ENCODE data around the gene ST3GAL4.
"Not testable (repeated sequence)": the region's sequence is repeated elsewhere in the genome, so short reads cannot be mapped to it uniquely, and the experiment has no call there.

Gene ST3GAL4

DNA sequence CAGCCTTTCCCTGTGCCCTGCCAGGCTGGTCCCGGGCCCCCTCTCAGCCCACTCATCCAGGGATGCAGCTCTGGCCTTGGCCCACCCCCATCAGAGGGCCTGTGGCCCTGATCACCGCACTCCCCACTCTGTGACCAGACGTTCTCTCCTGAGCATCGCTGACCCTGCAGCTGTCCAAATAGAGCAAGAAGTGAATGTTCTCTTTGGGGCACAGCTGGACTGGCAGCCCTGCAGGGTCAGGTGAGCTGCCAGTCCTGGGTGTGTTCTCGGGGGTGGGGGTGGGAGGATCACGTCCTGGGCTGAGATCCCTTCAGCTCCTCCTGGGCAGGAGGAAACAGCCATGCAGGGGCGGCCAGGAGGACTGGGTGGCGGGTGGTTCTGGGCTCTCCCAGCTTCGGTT, 9.2 kb downstream of the ST3GAL4 start:
- DNase-seq (ENCODE audit: low read depth in 2 of 2): not testable (repeated sequence)

DNA sequence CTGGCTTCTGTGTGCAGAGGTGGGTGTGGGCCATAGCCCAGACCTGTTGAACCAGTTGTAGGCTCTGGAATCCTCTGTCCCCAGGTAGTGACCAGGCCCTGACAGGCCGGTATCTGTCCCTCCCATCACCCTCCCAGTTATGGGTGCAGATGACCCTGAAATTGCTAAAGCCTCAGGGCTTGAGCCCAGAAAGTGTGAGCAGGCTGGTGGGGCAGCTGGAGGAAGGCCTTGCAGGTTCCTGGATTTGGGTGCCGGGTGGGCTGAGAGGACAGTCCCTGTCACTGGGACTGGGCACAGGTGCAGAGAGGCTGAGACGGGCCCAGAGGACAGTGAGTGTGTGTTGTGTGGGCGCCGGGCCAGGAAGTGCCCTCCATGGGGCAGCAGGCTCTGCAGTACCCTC, 10.0 kb downstream of the ST3GAL4 start:
- DNase-seq (ENCODE audit: low read depth in 2 of 2): not testable (repeated sequence)

- no peak for DNase-seq (ENCODE audit: low read depth in 2 of 2)
Observed at GRCh38 chr11:126366064-126366822, 10.8 kb downstream of the ST3GAL4 start.

- DNase-seq (ENCODE audit: low read depth in 2 of 2): not testable (repeated sequence)
Observed at GRCh38 chr11:126366823-126367654, 11.6 kb downstream of the ST3GAL4 start.

DNA sequence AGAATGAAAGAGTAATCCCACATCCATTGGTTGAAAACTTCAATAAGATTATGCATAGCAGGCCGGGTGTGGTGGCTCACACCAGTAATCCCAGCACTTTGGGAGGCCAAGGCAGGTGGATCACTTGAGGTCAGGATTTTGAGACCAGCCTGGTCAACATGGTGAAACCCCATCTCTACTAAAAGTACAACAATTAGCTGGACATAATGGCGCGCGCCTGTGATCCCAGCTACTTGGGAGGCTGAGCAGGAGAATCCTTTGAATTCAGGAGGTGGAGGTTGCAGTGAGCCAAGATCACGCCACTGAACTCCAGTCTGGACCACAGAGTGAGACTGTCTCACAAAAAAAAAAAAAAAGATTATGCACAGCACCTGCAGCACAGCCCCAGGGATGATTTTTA, 12.3 kb downstream of the ST3GAL4 start:
- DNase-seq (ENCODE audit: low read depth in 2 of 2): not testable (repeated sequence)

GRCh38 chr11:126368336-126369119, 13.0 kb downstream of the ST3GAL4 start:
- DNase-seq (ENCODE audit: low read depth in 2 of 2): not testable (repeated sequence)

DNA sequence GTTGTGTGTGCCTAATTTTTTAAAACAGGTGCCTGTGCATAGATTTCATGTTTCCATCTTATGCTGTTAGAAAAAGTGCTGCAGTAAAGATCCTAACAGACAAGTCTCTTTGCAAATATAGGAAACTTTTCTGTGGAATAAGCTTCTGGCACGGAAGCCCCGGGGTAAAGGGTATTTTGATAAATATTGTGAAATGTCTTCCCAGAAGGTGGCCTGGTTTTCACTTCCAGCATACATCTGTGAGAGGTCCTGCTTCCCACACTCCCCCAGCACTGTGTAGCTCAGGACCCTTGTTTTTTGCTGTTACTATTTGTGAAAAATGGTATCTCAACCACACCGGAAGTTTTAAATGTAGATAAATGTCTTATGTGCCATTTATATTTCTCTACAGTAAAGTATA, 14.5 kb downstream of the ST3GAL4 start:
- no peak for DNase-seq (ENCODE audit: low read depth in 2 of 2)

GRCh38 chr11:126371595-126371994, 16.1 kb downstream of the ST3GAL4 start:
- DNase-seq (ENCODE audit: low read depth in 2 of 2): no peak

DNA sequence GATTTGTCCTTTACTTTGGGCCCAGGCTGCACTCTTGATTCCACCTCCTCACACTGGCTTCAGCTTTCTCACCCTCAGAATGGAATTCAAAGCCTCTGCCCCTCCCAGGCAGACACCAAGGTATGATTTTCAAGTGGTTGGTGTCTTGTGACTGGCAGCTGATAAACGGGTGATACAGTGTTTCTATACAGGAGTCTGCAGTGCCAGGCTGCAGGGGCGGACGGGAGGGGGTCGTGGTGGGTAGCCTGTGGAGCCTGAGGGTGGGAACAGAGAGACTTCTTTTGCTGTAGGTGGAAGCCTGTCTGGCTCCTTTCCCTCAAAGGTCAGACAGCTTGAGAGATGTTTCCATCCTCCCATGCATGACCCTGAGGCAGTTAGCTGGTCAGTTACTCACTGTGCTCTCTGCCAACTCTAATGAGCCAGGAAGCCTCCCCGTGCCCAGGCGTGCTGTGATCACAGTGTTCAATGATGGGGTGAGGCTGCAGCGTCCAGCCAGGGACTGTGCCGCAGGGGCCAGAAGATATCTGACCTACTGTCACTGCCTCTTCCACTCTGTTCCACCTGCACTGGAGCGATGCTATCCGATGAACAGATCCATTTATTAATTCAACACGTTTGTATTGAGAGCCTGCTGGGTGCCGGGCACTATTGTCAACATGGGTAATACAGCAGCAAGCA, 18.0 kb downstream of the ST3GAL4 start:
- DNase-seq (ENCODE audit: low read depth in 2 of 2): not testable (repeated sequence)

GRCh38 chr11:126374562-126375300, 19.2 kb downstream of the ST3GAL4 start:
- DNase-seq (ENCODE audit: low read depth in 2 of 2): not testable (repeated sequence)

DNA sequence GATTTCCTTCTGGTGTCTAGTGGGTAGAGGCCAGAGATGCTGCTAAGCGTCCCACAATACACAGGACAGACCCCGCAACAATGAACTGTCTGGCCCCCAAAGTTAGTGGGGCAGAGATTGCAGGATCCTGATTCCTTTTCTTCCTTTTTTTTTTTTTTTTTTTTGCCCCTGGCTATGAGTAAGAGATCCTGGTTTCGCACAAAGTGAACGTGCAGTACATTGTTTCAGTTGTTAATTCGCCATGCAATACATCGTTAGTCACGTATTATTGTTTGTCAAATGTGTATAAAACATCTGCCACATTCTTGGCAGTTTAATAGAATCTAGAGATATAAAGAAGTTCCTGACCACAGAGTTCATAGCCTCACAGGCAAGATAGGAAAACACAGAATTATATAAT, 20.2 kb downstream of the ST3GAL4 start:
- no peak for DNase-seq (ENCODE audit: low read depth in 2 of 2)

DNA sequence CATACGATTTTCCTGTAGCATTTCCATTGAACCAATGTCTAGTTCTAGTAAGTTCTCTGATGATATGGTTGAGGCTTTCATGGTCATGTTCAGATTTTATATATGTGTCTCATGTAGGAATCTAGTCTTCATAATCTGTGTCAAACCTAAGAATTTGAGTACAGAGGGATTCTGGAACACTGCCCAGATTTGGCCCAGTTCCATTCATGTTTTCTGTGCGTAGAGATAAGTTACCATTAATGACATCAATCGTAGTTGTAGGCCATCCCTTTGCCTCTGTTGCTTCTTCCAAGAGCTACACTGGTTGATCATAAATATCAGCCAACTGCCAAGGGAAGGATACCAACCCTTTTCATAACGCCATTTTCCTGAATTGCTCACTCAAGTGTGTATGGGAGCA, 23.3 kb downstream of the ST3GAL4 start:
- no peak for DNase-seq (ENCODE audit: low read depth in 2 of 2)

- no peak for DNase-seq (ENCODE audit: low read depth in 2 of 2)
Observed at GRCh38 chr11:126380909-126381308, 25.4 kb downstream of the ST3GAL4 start.

DNA sequence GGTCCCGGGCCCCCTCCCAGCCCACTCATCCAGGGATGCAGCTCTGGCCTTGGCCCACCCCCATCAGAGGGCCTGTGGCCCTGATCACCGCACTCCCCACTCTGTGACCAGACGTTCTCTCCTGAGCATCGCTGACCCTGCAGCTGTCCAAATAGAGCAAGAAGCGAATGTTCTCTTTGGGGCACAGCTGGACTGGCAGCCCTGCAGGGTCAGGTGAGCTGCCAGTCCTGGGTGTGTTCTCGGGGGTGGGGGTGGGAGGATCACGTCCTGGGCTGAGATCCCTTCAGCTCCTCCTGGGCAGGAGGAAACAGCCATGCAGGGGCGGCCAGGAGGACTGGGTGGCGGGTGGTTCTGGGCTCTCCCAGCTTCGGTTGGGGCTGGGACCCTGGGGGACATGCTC, 26.5 kb downstream of the ST3GAL4 start:
- not testable (repeated sequence) for DNase-seq (ENCODE audit: low read depth in 2 of 2)

- not testable (repeated sequence) for DNase-seq (ENCODE audit: low read depth in 2 of 2)
Observed at GRCh38 chr11:126382641-126383040, 27.2 kb downstream of the ST3GAL4 start.

DNA sequence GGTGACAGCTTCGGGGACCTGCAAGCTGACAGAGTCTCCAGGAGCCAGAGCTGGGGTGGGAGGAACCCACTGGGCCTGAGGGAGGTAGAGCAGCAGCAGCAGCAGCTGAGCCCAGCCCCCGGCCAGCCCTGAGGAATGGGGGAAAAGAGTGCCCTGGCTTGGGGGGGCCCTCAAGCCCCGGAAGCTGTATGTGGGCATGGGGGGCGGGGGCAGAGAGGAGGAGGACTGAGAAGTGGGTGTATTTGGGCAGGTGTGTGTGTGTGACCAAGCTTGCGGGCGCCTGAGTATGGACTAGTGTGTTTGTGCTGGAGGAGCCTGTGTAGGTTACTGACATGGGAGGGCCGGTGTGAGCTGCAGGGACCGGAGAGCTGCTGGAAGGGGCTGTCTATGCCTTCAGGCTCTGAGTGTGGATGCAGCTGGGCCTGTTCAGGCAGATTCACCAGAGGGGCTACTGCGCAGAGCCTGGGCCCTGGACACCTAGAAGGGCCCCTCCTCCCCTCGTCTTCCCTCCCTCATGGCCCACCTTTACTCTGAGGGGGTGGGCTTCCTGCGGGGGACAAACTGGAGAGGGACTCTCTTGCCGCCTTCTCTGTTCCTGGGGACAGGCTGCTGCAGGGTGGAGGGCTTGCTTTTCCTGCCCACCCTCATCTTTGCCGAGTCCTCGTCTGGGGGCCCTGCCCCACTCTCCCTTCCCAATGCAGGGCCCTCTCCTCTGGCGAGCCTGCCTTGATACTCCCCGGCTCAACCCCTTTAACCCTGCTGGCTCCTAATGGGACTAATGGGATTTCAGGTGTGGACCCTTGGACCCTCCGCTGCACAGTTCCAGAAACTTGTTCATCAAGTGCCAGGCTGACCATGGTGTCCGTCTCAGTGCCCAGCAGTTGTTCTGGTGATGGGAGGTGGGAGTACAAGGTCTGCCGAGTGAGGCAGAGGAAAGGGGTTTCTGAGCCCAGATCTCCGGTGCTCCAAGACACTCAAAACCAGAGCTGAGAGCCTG, 28.2 kb downstream of the ST3GAL4 start:
- no peak for DNase-seq (ENCODE audit: low read depth in 2 of 2)

- DNase-seq (ENCODE audit: low read depth in 2 of 2): no peak
Observed at GRCh38 chr11:126384449-126385070, 29.1 kb downstream of the ST3GAL4 start.

DNA sequence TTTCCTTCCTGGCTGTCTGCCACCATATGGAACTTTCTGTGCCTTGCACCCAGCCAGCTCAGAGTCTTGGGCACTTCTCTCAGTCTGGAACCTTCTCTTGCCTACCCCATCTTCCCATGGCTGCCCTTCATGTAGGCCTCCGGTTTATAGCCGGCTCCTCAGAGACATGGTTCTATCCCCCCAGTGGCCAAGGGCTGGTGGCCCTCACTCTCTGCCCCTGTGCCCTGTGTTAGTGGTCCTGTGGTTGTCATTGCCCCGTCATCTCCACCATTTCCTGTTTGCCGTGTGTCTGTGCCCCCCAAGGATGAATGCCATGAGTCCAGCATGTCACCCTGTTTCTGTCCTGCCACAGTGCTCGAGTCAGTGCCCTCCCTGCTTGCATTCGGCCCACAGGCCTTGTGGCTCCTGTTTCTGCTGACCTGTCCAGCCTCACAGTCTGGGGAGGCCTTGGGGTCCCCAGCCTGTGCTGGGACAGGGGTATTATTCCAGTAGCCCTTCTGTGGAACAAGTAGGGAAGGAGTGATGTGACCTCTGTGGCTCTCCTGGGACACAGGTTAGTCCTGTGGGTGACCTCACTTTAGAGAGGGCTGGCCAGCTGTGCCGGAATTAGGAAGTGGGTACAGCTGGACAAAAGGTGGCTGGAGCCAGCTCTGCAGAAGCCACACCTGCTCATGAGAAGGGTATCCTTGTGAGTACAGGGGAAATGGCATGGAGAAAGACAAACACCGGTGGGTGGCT, 30.7 kb downstream of the ST3GAL4 start:
- no peak for DNase-seq (ENCODE audit: low read depth in 2 of 2)

GRCh38 chr11:126386729-126387071, 31.2 kb downstream of the ST3GAL4 start:
- DNase-seq (ENCODE audit: low read depth in 2 of 2): not testable (repeated sequence)

Measured in stimulated activated CD8-positive, alpha-beta memory T cell treated with anti-CD3 and anti-CD28 coated beads, Interleukin-2, amount 100 ng/mL, for 48 hours (primary cell).